Parathyroid adenoma (tissue), 2 donors: ENCODE measurements around the gene ATF7IP.
"Not testable (repeated sequence)": the region's sequence is repeated elsewhere in the genome, so short reads cannot be mapped to it uniquely, and the experiment has no call there.

ENCODE experiments used
- H2AFZ ChIP-seq: fragments of 300-600 bp; sonication (generic); one replicate; pipeline ENCODE4 v1.7.0; 2017; ENCODE audit warnings: antibody characterized with exemption, mild to moderate bottlenecking
- H3K27ac ChIP-seq: fragments of 300-600 bp; sonication (generic); one replicate; pipeline ENCODE4 v1.7.0; 2017
- H3K27me3 ChIP-seq: fragments of 300-600 bp; sonication (generic); one replicate; pipeline ENCODE4 v1.7.0; 2017; ENCODE audit warnings: low read length; ENCODE audit not compliant: control insufficient read depth, insufficient read depth
- H3K36me3 ChIP-seq: fragments of 300-600 bp; sonication (generic); one replicate; pipeline ENCODE4 v1.7.0; 2017; ENCODE audit warnings: low read length; ENCODE audit not compliant: control insufficient read depth, insufficient read depth
- H3K4me1 ChIP-seq: fragments of 300-600 bp; sonication (generic); one replicate; pipeline ENCODE4 v1.7.0; 2017; ENCODE audit warnings: control low read depth
- H3K4me2 ChIP-seq: fragments of 300-600 bp; sonication (generic); one replicate; pipeline ENCODE4 v1.7.0; 2017; ENCODE audit warnings: low read length
- H3K4me3 ChIP-seq: fragments of 300-600 bp; sonication (generic); one replicate; pipeline ENCODE4 v1.7.0; 2017; ENCODE audit warnings: low read depth, low read length
- H3K79me2 ChIP-seq: fragments of 300-600 bp; sonication (generic); one replicate; pipeline ENCODE4 v1.7.0; 2017; ENCODE audit warnings: control low read depth
- H3K9ac ChIP-seq: fragments of 300-600 bp; sonication (generic); one replicate; pipeline ENCODE4 v1.7.0; 2017; ENCODE audit warnings: mild to moderate bottlenecking
- H3K9me3 ChIP-seq: fragments of 300-600 bp; sonication (generic); one replicate; pipeline ENCODE4 v1.7.0; 2017; ENCODE audit warnings: low read length; ENCODE audit not compliant: control insufficient read depth
- CTCF ChIP-seq: fragments of 300-600 bp; sonication (generic); IDR thresholded peaks from one replicate; pipeline ENCODE4 v1.7.0; 2017; ENCODE audit warnings: antibody characterized with exemption, mild to moderate bottlenecking
- donor health status: primary hyperparathyroidism.

Gene ATF7IP

GRCh38 chr12:14403293-14403692 is 37.8 kb downstream of the ATF7IP start:
- Histone ChIP-seq H3K27me3 (no peaks in the 10 kb centered on the region), H3K4me2 (peak overlapping the region; percentile 64), H2AFZ (no peak overlapping the region), H3K27ac (peak overlapping the region; percentile 60), H3K4me3 (peak overlapping the region; percentile 8), H3K79me2 (peaks cover 67% of the 10 kb centered on the region), H3K9ac (no peak overlapping the region), H3K4me1 (peaks cover 21% of the 10 kb centered on the region), H3K9me3 (peaks cover 5% of the 10 kb centered on the region), H3K36me3 (no peaks in the 10 kb centered on the region)
- TF ChIP-seq CTCF, result no peak

GRCh38 chr12:14403711-14404196 is 38.3 kb downstream of the ATF7IP start:
- no peak overlapping the region for H2AFZ ChIP-seq
- H3K9me3 ChIP-seq, result peaks cover 5% of the 10 kb centered on the region
- peak overlapping the region; percentile 8 for H3K4me3 ChIP-seq
- TF ChIP-seq CTCF, result no peak
- peak overlapping the region; percentile 60 for H3K27ac ChIP-seq
- no peaks in the 10 kb centered on the region for H3K27me3 ChIP-seq
- peak overlapping the region; percentile 64 for H3K4me2 ChIP-seq
- no peaks in the 10 kb centered on the region for H3K36me3 ChIP-seq
- no peak overlapping the region for H3K9ac ChIP-seq
- H3K79me2 ChIP-seq, result peaks cover 71% of the 10 kb centered on the region
- H3K4me1 ChIP-seq, result peaks cover 21% of the 10 kb centered on the region

- H3K36me3 ChIP-seq, H3K27ac ChIP-seq, H3K4me2 ChIP-seq, H3K9me3 ChIP-seq, H3K27me3 ChIP-seq, H3K9ac ChIP-seq, H3K4me3 ChIP-seq, H2AFZ ChIP-seq: not testable (repeated sequence)
- Histone ChIP-seq H3K4me1 (peaks cover 21% of the 10 kb centered on the region), H3K79me2 (peaks cover 65% of the 10 kb centered on the region)
Measured at GRCh38 chr12:14405407-14405806, 39.9 kb downstream of the ATF7IP start.

GRCh38 chr12:14408208-14408607 is 42.7 kb downstream of the ATF7IP start:
- Histone ChIP-seq H3K4me3 (no peak overlapping the region), H3K9me3 (no peaks in the 10 kb centered on the region), H3K36me3 (no peaks in the 10 kb centered on the region), H3K27ac (no peak overlapping the region), H3K79me2 (peaks cover 58% of the 10 kb centered on the region), H3K4me2 (no peak overlapping the region), H3K27me3 (no peaks in the 10 kb centered on the region), H3K4me1 (peaks cover 16% of the 10 kb centered on the region), H2AFZ (no peak overlapping the region), H3K9ac (no peak overlapping the region)
- no peak for TF ChIP-seq CTCF

- no peak for TF ChIP-seq CTCF
- H3K4me3 ChIP-seq, result no peak overlapping the region
- H3K9me3 ChIP-seq, result no peaks in the 10 kb centered on the region
- peaks cover 49% of the 10 kb centered on the region for H3K79me2 ChIP-seq
- no peak overlapping the region for H3K4me2 ChIP-seq
- H2AFZ ChIP-seq, result no peak overlapping the region
- H3K36me3 ChIP-seq, result no peaks in the 10 kb centered on the region
- H3K9ac ChIP-seq, result no peak overlapping the region
- H3K27me3 ChIP-seq, result no peaks in the 10 kb centered on the region
- H3K4me1 ChIP-seq, result peaks cover 3% of the 10 kb centered on the region
- no peak overlapping the region for H3K27ac ChIP-seq
Measured at GRCh38 chr12:14410177-14410576, 44.7 kb downstream of the ATF7IP start.
